ENCODE data around the gene CDK9. TPM values are rescaled to one million over a fixed set of nuclear protein-coding genes. Genes with fewer than 3 reads are reported as not detected.
"Not testable (repeated sequence)": the region's sequence is repeated elsewhere in the genome, so short reads cannot be mapped to it uniquely, and the experiment has no call there.

Gene CDK9
- total RNA-seq, 2 experiments from 2014 or later = 80.0 to 136 TPM

DNA sequence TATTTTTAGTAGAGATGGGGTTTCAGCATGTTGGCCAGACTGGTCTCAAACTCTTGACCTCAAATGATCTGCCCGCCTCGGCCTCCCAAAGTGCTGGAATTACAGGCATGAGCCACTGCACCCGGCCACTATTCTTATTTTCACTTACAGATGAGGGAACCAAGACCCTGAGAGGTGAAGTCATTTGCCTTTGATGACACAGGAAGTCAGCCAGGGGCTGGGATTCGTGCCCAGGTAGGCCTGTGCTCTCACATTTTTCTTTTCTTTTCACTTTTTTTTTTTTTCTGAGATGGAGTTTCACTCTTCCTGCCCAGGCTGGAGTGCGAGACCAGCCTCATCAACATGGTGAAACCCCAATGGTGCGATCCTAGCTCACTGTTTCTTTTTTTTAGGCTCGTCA lies 46.4 kb downstream of the CDK9 start:
- H3K4me2 ChIP-seq (ENCODE audit: low read length) = no peak overlapping the region
- CTCF ChIA-PET (ENCODE audit: unreplicated experiment) = no interaction called here
- H3K4me3 ChIP-seq (ENCODE audit: low read depth, low read length, poor library complexity, severe bottlenecking) = no peak overlapping the region

DNA sequence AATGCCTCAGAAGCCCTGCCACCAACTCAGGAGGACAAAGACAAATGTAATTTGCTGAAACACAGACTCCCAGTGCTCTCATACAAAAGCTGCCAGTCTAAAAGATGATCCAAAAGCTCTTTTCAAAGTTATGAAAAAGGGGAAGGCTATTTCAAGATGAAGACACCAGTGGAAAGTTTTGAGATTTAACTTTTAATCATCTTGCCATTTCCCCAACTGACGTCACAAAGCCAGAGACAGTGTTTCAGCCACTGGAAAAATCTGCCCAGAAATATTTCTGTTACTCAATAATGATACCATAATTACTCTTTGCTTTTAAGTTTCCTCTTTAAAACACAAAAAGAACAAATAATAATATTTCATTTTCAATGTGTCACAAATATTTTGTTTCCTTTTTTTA lies 47.7 kb downstream of the CDK9 start:
- intact Hi-C loops (cut with micrococcal nuclease; ENCODE audit: unreplicated experiment) = no loop called here
- no peaks in the 10 kb centered on the region for H3K9me2 ChIP-seq (ENCODE audit: insufficient read depth, low read length)
- BruUV-seq (replicated peaks) = no TSS peak

More for the DNA sequence above, 46.4 kb downstream of the CDK9 start:
- Histone ChIP-seq H3K9me2 (ENCODE audit: insufficient read depth, low read length) (no peaks in the 10 kb centered on the region), H3K4me1 (ENCODE audit: insufficient read depth, low read length, poor library complexity, severe bottlenecking) (no peaks in the 10 kb centered on the region), H4K20me1 (ENCODE audit: insufficient read depth, low read length) (no peaks in the 10 kb centered on the region), H3K36me3 (ENCODE audit: insufficient read depth, low read length) (no peaks in the 10 kb centered on the region), H3K27ac (ENCODE audit: low read depth, low read length, poor library complexity, severe bottlenecking) (no peak overlapping the region), H3K9me3 (ENCODE audit: low read length) (no peaks in the 10 kb centered on the region), H3K79me2 (ENCODE audit: insufficient read depth, low read depth, low read length) (no peaks in the 10 kb centered on the region), H2AFZ (ENCODE audit: low read length) (no peak overlapping the region)
- POLR2A ChIA-PET = no interaction called here
- no TSS peak for BruUV-seq (replicated peaks)
- intact Hi-C loops (cut with micrococcal nuclease; ENCODE audit: unreplicated experiment) = no loop called here
- DNase-seq (ENCODE audit: low spot score) = no peak
- TF ChIP-seq, protein P1, sequence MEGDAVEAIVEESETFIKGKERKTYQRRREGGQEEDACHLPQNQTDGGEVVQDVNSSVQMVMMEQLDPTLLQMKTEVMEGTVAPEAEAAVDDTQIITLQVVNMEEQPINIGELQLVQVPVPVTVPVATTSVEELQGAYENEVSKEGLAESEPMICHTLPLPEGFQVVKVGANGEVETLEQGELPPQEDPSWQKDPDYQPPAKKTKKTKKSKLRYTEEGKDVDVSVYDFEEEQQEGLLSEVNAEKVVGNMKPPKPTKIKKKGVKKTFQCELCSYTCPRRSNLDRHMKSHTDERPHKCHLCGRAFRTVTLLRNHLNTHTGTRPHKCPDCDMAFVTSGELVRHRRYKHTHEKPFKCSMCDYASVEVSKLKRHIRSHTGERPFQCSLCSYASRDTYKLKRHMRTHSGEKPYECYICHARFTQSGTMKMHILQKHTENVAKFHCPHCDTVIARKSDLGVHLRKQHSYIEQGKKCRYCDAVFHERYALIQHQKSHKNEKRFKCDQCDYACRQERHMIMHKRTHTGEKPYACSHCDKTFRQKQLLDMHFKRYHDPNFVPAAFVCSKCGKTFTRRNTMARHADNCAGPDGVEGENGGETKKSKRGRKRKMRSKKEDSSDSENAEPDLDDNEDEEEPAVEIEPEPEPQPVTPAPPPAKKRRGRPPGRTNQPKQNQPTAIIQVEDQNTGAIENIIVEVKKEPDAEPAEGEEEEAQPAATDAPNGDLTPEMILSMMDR (conservative IDR thresholded peaks at IDR 0.05; ENCODE audit: low read length) = no peak
- TF ChIP-seq EZH2phosphoT487 (IDR thresholded peaks at IDR 0.05; ENCODE audit: borderline replicate concordance, low read depth, low read length) = no peak

DNA sequence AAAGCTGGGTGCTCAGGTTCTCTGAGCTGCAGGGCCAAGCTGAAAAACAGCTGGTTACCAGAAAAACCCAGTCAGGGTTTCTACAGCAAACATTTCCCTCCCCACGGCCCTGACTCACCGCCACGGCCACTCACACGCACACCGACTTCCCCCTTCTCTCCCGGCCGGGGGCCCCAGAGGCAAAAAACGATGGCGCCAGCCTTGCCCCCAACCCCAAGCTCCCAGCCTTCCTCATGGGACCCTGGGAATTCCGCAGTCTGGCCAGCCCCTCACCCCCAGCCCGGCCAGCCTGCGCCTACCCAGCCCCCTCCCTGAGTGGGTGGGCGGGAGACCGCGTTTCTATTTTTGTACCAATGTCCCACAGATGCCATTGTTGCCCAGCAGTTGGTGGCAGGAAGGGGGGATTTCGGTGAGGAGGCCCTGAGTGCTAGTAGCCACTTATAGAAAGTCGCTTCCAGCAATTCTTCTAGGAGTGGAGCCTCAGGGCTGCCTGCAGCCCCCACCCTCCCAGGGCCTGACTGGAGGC lies 50.2 kb downstream of the CDK9 start:
- Histone ChIP-seq H3K36me3 (ENCODE audit: insufficient read depth, low read length) (no peaks in the 10 kb centered on the region), H3K9me3 (ENCODE audit: low read length) (no peaks in the 10 kb centered on the region), H3K79me2 (ENCODE audit: insufficient read depth, low read depth, low read length) (no peaks in the 10 kb centered on the region), H3K27ac (ENCODE audit: low read depth, low read length, poor library complexity, severe bottlenecking) (no peak overlapping the region), H3K4me1 (ENCODE audit: insufficient read depth, low read length, poor library complexity, severe bottlenecking) (peaks cover 11% of the 10 kb centered on the region), H3K9me2 (ENCODE audit: insufficient read depth, low read length) (no peaks in the 10 kb centered on the region), H3K4me2 (ENCODE audit: low read length) (no peak overlapping the region), H3K4me3 (ENCODE audit: low read depth, low read length, poor library complexity, severe bottlenecking) (no peak overlapping the region), H2AFZ (ENCODE audit: low read length) (no peak overlapping the region), H4K20me1 (ENCODE audit: insufficient read depth, low read length) (no peaks in the 10 kb centered on the region)
- intact Hi-C loops (cut with micrococcal nuclease; ENCODE audit: unreplicated experiment) = no loop called here
- ChIA-PET CTCF (ENCODE audit: unreplicated experiment) (no interaction called here), POLR2A (interaction anchor here (0.6 kb wide), 2 partner anchors 38 to 143 kb away, joined by 3 read pairs; no protein-coding TSS in a partner anchor)
- no TSS peak for BruUV-seq (replicated peaks)
- TF ChIP-seq EZH2phosphoT487 (IDR thresholded peaks at IDR 0.05; ENCODE audit: borderline replicate concordance, low read depth, low read length) = no peak
- TF ChIP-seq, protein P1 (conservative IDR thresholded peaks at IDR 0.05; ENCODE audit: low read length) = no peak
- DNase-seq (ENCODE audit: low spot score) = no peak

More for the DNA sequence above, 47.7 kb downstream of the CDK9 start:
- no peak for DNase-seq (ENCODE audit: low spot score)
- TF ChIP-seq, protein P1 (conservative IDR thresholded peaks at IDR 0.05; ENCODE audit: low read length) = no peak
- TF ChIP-seq EZH2phosphoT487 (IDR thresholded peaks at IDR 0.05; ENCODE audit: borderline replicate concordance, low read depth, low read length) = no peak
- Histone ChIP-seq H2AFZ (ENCODE audit: low read length) (no peak overlapping the region), H3K4me3 (ENCODE audit: low read depth, low read length, poor library complexity, severe bottlenecking) (no peak overlapping the region), H4K20me1 (ENCODE audit: insufficient read depth, low read length) (no peaks in the 10 kb centered on the region), H3K79me2 (ENCODE audit: insufficient read depth, low read depth, low read length) (no peaks in the 10 kb centered on the region), H3K4me1 (ENCODE audit: insufficient read depth, low read length, poor library complexity, severe bottlenecking) (no peaks in the 10 kb centered on the region), H3K36me3 (ENCODE audit: insufficient read depth, low read length) (no peaks in the 10 kb centered on the region), H3K4me2 (ENCODE audit: low read length) (no peak overlapping the region), H3K27ac (ENCODE audit: low read depth, low read length, poor library complexity, severe bottlenecking) (no peak overlapping the region), H3K9me3 (ENCODE audit: low read length) (no peaks in the 10 kb centered on the region)
- POLR2A ChIA-PET = interaction anchor here (0.6 to 0.9 kb wide), 6 partner anchors 12 to 561 kb away, joined by 3 to 8 read pairs (median 6); partner anchors contain the start of gene ENG
- CTCF ChIA-PET (ENCODE audit: unreplicated experiment) = no interaction called here

DNA sequence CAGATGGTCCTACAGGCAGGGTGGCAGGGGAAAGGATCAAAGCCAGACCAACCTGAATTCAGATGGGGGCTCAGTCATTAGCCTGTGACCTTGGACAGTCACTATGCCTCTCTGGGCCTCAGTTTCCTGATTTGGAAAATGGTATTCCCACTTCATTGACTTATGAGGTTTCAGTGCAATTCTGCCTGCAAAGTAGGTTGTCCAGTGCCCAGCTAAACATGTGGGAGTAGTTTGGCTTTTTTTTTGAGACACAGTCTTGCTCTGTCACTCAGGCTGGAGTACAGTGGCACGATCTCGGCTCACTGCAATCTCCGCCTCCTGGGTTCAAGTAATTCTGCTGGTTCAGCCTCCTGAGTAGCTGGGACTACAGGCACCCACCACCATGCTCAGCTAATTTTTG lies 50.7 kb downstream of the CDK9 start:
- BruUV-seq (replicated peaks); H3K79me2 ChIP-seq (ENCODE audit: insufficient read depth, low read depth, low read length); H2AFZ ChIP-seq (ENCODE audit: low read length); H3K4me3 ChIP-seq (ENCODE audit: low read depth, low read length, poor library complexity, severe bottlenecking); intact Hi-C loops (cut with micrococcal nuclease; ENCODE audit: unreplicated experiment); DNase-seq (ENCODE audit: low spot score); H3K4me2 ChIP-seq (ENCODE audit: low read length); CTCF ChIA-PET (ENCODE audit: unreplicated experiment); H3K27ac ChIP-seq (ENCODE audit: low read depth, low read length, poor library complexity, severe bottlenecking); H3K9me3 ChIP-seq (ENCODE audit: low read length); H3K9me2 ChIP-seq (ENCODE audit: insufficient read depth, low read length); H4K20me1 ChIP-seq (ENCODE audit: insufficient read depth, low read length); H3K36me3 ChIP-seq (ENCODE audit: insufficient read depth, low read length): not testable (repeated sequence)
- H3K4me1 ChIP-seq (ENCODE audit: insufficient read depth, low read length, poor library complexity, severe bottlenecking) = peaks cover 11% of the 10 kb centered on the region
- POLR2A ChIA-PET = interaction anchor here (0.6 kb wide), 1 partner anchor 28 kb away, joined by 4 read pairs; no protein-coding TSS in a partner anchor
